ENCODE data around the gene RAB30.

Gene RAB30

DNA sequence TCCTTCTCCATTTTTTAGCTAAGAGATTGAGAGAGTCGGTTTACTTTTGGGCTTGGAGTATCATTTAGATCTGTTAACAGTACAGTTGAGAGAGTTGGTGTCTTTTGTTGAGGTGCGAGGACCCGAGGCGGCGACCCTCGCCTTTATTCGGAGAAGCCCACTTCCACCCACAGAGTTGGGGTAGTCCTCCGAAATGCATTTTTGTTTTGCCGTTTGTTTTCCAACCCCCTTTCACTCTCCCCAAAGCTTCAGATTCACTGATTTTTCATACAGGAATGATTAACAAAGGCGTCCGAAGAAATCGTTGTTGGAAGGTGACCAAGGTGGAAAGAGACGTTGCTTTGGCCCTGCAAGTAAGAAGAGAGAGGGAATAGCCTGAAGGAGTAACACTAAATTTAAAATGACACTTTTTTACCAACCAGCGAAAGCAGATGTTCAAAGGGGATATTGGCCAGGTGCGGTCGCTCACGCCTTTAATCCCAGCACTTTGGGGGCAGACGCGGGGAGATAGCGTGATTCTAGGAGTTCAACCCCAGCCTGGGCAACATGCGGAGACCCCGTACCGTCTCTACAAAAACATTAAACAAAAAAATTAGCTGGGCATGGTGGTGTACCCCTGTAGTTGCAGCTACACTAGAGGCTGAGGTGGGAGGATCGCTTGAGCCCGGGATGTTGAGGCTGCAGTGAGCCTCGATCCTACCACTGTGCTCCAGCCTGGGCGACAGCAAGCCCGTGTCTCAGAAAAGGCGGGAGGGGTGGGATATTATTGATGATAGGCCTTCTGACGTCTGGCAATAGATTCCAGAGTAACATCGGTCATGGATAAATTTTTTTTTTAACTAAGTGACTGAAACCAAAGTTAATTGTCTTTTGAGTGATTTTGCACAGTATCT is 899 bp upstream of the RAB30 start:
- no peak for DNase-seq
- H3K4me3 ChIP-seq (ENCODE audit: low read length) = peak overlapping the region; percentile 99
- peaks cover 80% of the 10 kb centered on the region for H3K79me2 ChIP-seq (ENCODE audit: low read length)
- peaks cover 6% of the 10 kb centered on the region; the same call in 1 of the 2 replicates for H3K36me3 ChIP-seq (replicated peaks; ENCODE audit: insufficient read depth, low read length)
- no peak for TF ChIP-seq EZH2 (optimal IDR thresholded peaks at IDR 0.05; ENCODE audit: low read depth, low read length)
- H2AFZ ChIP-seq (ENCODE audit: low read length) = peak overlapping the region; percentile 56
- peak overlapping the region; percentile 70 for H3K4me2 ChIP-seq (ENCODE audit: low read depth, low read length)
- H3F3A ChIP-seq (ENCODE audit: insufficient read depth, low read length) = peaks cover 10% of the 10 kb centered on the region; the same call in 1 of the 2 replicates
- H3K9ac ChIP-seq (ENCODE audit: low read length) = peak overlapping the region; percentile 95
- H3K27ac ChIP-seq (ENCODE audit: low read length) = peak overlapping the region; percentile 77
- H4K20me1 ChIP-seq (ENCODE audit: insufficient read depth, low read length) = no peaks in the 10 kb centered on the region
- no peaks in the 10 kb centered on the region for H3K9me3 ChIP-seq (replicated peaks; ENCODE audit: insufficient read depth, low read length)
- H3K9me2 ChIP-seq (replicated peaks; ENCODE audit: insufficient read depth, low read length) = no peaks in the 10 kb centered on the region
- peaks cover 26% of the 10 kb centered on the region for H3K4me1 ChIP-seq (ENCODE audit: low read length)
- no peaks in the 10 kb centered on the region for H3K27me3 ChIP-seq (replicated peaks; ENCODE audit: insufficient read depth, low read length)

DNA sequence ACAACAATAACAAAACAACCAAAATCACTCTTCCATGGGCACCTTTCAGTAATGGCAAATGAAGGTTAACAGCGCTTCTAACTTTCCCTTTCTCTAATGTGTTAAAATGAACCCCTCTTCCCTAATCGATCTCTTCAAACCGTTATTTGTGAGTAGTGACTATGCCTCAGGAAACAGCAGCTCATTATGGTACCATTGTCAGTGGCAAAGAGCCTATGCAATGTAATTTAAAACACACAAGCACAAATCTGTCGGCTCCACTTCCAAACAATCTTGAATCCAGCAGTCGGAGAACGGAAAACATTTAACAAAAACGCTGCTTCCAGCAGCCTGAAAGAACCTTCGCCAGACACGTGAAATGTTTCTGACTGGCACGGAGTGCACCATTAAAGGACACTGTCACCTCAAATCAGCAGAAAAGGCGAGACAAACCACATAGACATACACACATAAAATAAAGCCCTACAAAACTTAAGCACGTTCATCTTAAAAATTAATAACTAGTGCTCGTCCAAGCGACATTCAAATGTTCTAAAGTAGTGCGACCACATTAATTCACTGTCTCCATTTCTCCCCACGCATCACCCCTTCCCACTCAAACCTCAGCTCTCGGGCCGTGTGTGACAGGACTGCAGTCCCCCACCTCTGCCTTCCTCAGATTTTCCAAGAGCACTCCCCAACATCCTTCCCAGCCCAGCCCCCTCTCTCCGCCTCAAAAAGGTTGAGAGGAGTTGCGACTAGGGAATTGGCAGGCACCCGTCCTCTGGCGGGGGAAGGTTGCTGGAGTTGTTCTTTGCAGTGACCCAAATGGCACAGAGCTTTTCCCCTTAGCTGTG is 748 bp downstream of the RAB30 start:
- TF ChIP-seq EZH2phosphoT487 (IDR thresholded peaks at IDR 0.05; ENCODE audit: low read length) = no peak
- no peak for TF ChIP-seq EZH2 (optimal IDR thresholded peaks at IDR 0.05; ENCODE audit: low read depth, low read length)
- TF ChIP-seq, protein P1, sequence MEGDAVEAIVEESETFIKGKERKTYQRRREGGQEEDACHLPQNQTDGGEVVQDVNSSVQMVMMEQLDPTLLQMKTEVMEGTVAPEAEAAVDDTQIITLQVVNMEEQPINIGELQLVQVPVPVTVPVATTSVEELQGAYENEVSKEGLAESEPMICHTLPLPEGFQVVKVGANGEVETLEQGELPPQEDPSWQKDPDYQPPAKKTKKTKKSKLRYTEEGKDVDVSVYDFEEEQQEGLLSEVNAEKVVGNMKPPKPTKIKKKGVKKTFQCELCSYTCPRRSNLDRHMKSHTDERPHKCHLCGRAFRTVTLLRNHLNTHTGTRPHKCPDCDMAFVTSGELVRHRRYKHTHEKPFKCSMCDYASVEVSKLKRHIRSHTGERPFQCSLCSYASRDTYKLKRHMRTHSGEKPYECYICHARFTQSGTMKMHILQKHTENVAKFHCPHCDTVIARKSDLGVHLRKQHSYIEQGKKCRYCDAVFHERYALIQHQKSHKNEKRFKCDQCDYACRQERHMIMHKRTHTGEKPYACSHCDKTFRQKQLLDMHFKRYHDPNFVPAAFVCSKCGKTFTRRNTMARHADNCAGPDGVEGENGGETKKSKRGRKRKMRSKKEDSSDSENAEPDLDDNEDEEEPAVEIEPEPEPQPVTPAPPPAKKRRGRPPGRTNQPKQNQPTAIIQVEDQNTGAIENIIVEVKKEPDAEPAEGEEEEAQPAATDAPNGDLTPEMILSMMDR (IDR thresholded peaks at IDR 0.05; ENCODE audit: low read length) = no peak
- peaks cover 15% of the 10 kb centered on the region; the same call in 1 of the 2 replicates for H3K36me3 ChIP-seq (replicated peaks; ENCODE audit: insufficient read depth, low read length)
- H3K4me1 ChIP-seq (ENCODE audit: low read length) = peaks cover 24% of the 10 kb centered on the region
- peaks cover 94% of the 10 kb centered on the region for H3K79me2 ChIP-seq (ENCODE audit: low read length)
- peak overlapping the region; percentile 0; the same call in 1 of the 2 replicates for H2AFZ ChIP-seq (ENCODE audit: low read length)
- no peaks in the 10 kb centered on the region for H3K9me2 ChIP-seq (replicated peaks; ENCODE audit: insufficient read depth, low read length)
- no peaks in the 10 kb centered on the region for H3K9me3 ChIP-seq (replicated peaks; ENCODE audit: insufficient read depth, low read length)
- H3K4me3 ChIP-seq (ENCODE audit: low read length) = peak overlapping the region; percentile 99
- peak overlapping the region; percentile 93 for H3K4me2 ChIP-seq (ENCODE audit: low read depth, low read length)
- H3K9ac ChIP-seq (ENCODE audit: low read length) = peak overlapping the region; percentile 95
- DNase-seq = no peak
- H3K27me3 ChIP-seq (replicated peaks; ENCODE audit: insufficient read depth, low read length) = no peaks in the 10 kb centered on the region
- peaks cover 10% of the 10 kb centered on the region; the same call in 1 of the 2 replicates for H3F3A ChIP-seq (ENCODE audit: insufficient read depth, low read length)
- peak overlapping the region; percentile 77 for H3K27ac ChIP-seq (ENCODE audit: low read length)
- H4K20me1 ChIP-seq (ENCODE audit: insufficient read depth, low read length) = no peaks in the 10 kb centered on the region

DNA sequence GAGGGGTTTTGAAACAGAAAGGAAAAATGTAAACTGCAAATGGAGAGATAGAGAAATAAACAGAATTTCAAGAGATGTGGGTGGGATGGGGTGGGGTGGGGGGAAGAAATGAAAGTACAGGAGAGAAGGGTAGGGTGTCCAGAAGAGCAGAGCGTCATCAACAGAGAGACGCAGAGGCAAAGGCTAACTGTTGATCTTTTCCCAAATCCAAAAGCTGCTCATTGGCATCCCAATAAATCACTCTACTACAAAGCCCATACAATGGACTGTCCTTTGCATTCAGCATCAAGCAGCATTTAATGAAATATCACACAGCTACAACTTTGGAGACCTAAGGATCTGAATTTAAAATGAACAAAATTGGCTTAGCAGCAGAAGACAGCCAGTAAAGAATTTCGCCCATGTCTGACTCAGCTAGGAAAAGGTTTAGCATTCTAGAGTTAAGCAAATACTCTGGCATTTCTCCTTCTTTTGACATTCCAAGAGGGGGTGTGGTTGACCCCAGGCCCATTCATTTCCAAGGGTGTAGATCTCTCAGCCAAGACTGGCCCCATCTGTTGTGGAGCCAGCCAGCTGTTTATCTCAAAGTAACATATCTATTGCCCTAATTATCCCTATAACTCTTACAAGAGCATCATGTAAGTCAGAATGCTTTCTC is 1.5 kb downstream of the RAB30 start:
- Histone ChIP-seq H3K79me2 (ENCODE audit: low read length) (peaks cover 98% of the 10 kb centered on the region), H3K4me3 (ENCODE audit: low read length) (peak overlapping the region; percentile 99), H3K27me3 (replicated peaks; ENCODE audit: insufficient read depth, low read length) (no peaks in the 10 kb centered on the region), H3K9me3 (replicated peaks; ENCODE audit: insufficient read depth, low read length) (no peaks in the 10 kb centered on the region), H3F3A (ENCODE audit: insufficient read depth, low read length) (peaks cover 10% of the 10 kb centered on the region; the same call in 1 of the 2 replicates), H4K20me1 (ENCODE audit: insufficient read depth, low read length) (no peaks in the 10 kb centered on the region), H3K4me2 (ENCODE audit: low read depth, low read length) (peak overlapping the region; percentile 93), H3K27ac (ENCODE audit: low read length) (peak overlapping the region; percentile 77; the same call in 1 of the 2 replicates), H3K4me1 (ENCODE audit: low read length) (peaks cover 24% of the 10 kb centered on the region), H2AFZ (ENCODE audit: low read length) (no peak overlapping the region), H3K36me3 (replicated peaks; ENCODE audit: insufficient read depth, low read length) (peaks cover 19% of the 10 kb centered on the region; the same call in 1 of the 2 replicates), H3K9ac (ENCODE audit: low read length) (peak overlapping the region; percentile 95), H3K9me2 (replicated peaks; ENCODE audit: insufficient read depth, low read length) (no peaks in the 10 kb centered on the region)
- no peak for DNase-seq
- TF ChIP-seq EZH2phosphoT487 (IDR thresholded peaks at IDR 0.05; ENCODE audit: low read length) (no peak), EZH2 (optimal IDR thresholded peaks at IDR 0.05; ENCODE audit: low read depth, low read length) (no peak)
- TF ChIP-seq, protein P1 (IDR thresholded peaks at IDR 0.05; ENCODE audit: low read length) = no peak

All from MM.1S (cell line).